Measurements from ENCODE around the gene SORBS2. TPM values are rescaled to one million over a fixed set of nuclear protein-coding genes. Genes with fewer than 3 reads are reported as not detected.

Gene SORBS2
- total and polyA plus RNA-seq, 2 of the 4 experiments (the other 2 are of a cell fraction): 0.18 TPM; not detected in 1

DNA sequence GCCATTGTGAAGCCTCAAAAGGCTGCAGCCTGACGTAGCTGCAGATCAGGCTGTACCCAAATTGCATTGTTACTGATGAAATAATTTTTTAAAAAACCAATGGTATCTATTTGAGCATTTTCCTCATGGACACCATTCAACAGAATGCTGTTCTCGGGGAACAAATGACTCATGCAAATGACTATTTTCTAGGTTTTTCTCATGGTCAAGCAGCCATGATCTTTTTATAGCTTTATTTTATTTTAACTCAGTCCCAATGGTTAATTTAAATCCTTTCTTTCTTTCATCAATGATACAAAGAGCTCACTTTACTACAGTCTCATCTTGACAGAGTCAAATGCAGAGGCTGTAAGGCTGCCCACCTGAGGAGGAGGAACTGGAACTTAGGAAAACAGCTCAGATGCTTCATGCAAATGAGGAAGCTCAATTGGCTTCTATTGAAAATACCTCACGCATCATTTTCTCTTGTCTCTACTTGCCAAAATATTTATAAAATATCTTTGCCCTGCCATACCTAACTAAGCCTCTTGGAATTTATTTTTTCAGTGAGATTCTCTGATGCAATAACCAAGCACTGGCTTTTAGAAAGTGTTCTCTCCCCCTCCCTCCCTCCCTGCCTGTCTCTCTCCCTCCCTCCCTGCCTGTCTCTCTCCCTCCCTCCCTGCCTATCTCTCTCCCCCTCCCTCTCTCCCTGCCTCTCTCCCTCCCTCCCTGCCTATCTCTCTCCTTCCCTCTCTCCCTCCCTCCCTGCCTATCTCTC is 81.0 kb downstream of the SORBS2 start:
- Histone ChIP-seq H4K91ac (ENCODE audit: insufficient read depth, low read depth, low read length) (no peak overlapping the region), H3K14ac (replicated peaks; ENCODE audit: low read depth, low read length) (no peak overlapping the region), H3K4ac (ENCODE audit: low read depth, low read length) (no peak overlapping the region), H3K27ac (ENCODE audit: insufficient read depth, low read length) (no peak overlapping the region), H2BK20ac (ENCODE audit: low read depth, low read length) (no peak overlapping the region), H4K8ac (ENCODE audit: low read depth in 2 of 2, low read length in 2 of 2) (no peak overlapping the region), H2AK5ac (ENCODE audit: low read depth, low read length) (no peak overlapping the region), H3K79me1 (ENCODE audit: low read depth in 1 of 2, low read length in 2 of 2) (no peaks in the 10 kb centered on the region), H3K9ac (ENCODE audit: low read depth, low read length) (no peak overlapping the region), H2AK9ac (replicated peaks; ENCODE audit: low read depth, low read length, poor library complexity) (no peak overlapping the region), H3K4me2 (ENCODE audit: low read depth, low read length) (no peak overlapping the region), H3K36me3 (ENCODE audit: control insufficient read depth, insufficient read depth, low read length) (no peaks in the 10 kb centered on the region), H3K9me1 (ENCODE audit: insufficient read depth, low read length) (no peaks in the 10 kb centered on the region), H4K5ac (ENCODE audit: low read depth, low read length) (no peak overlapping the region; the same call in 1 of the 2 replicates), H3K18ac (ENCODE audit: low read depth, low read length) (no peak overlapping the region; the same call in 1 of the 2 replicates), H3K56ac (ENCODE audit: extremely low read depth, insufficient read depth, low read length) (no peak overlapping the region), H3K23ac (ENCODE audit: low read depth, low read length) (no peak overlapping the region), H3K4me1 (ENCODE audit: control insufficient read depth, insufficient read depth, low read length) (peaks cover 4% of the 10 kb centered on the region; the same call in 1 of the 2 replicates), H2BK120ac (ENCODE audit: low read depth, low read length) (no peak overlapping the region), H3K9me3 (ENCODE audit: control insufficient read depth, insufficient read depth, low read length) (peaks cover 2% of the 10 kb centered on the region; the same call in 1 of the 2 replicates), H4K20me1 (ENCODE audit: insufficient read depth, low read length) (no peaks in the 10 kb centered on the region), H3K27me3 (ENCODE audit: control insufficient read depth, insufficient read depth, low read length) (peaks cover 35% of the 10 kb centered on the region), H3K4me3 (ENCODE audit: insufficient read depth, low read depth, low read length) (no peak overlapping the region), H2AFZ (replicated peaks; ENCODE audit: low read length, poor library complexity) (no peak overlapping the region), H2BK15ac (ENCODE audit: low read depth, low read length) (no peak overlapping the region), H2BK5ac (ENCODE audit: low read depth, low read length, poor library complexity, severe bottlenecking) (no peak overlapping the region)
- intact Hi-C loops (cut with micrococcal nuclease): no loop called here
- POLR2A ChIA-PET (ENCODE audit: unreplicated experiment): no interaction called here
- in situ Hi-C loops (cut with MboI; ENCODE audit: low sequenced_read_pairs): no loop called here
- CTCF ChIA-PET: interaction anchor here (0.6 kb wide), 1 partner anchor 9 kb away, joined by 3 read pairs; no protein-coding TSS in a partner anchor
- BruUV-seq (replicated peaks): no TSS peak
- DNase-seq: no peak
- WGBS, 2 experiments (ENCODE audit: extremely low coverage in 2 of 2, insufficient read length in 1 of 2): no CpG with 5 or more reads among the region's 3 CpGs
- ATAC-seq (ENCODE audit: low read depth): peak; percentile 91
- dilution Hi-C loops (cut with HindIII; ENCODE audit: low sequenced_read_pairs, unreplicated experiment): no loop called here
- TF ChIP-seq SMC3 (IDR thresholded peaks at IDR 0.05; ENCODE audit: low read depth, low read length) (no peak), MAZ (IDR thresholded peaks at IDR 0.05; ENCODE audit: borderline replicate concordance, low read depth, low read length) (no peak), MXI1 (IDR thresholded peaks at IDR 0.05; ENCODE audit: borderline replicate concordance, low read depth, low read length) (no peak), CHD1 (IDR thresholded peaks at IDR 0.05; ENCODE audit: low read depth, low read length) (no peak), NFE2L2 (IDR thresholded peaks at IDR 0.05; ENCODE audit: low read depth, low read length) (no peak), ELK1 (IDR thresholded peaks at IDR 0.05; ENCODE audit: borderline replicate concordance, low read depth, low read length) (no peak), RAD21 (IDR thresholded peaks at IDR 0.05; ENCODE audit: low read length) (no peak), RFX5 (IDR thresholded peaks at IDR 0.05; ENCODE audit: low read depth, low read length) (no peak), MAFK (IDR thresholded peaks at IDR 0.05; ENCODE audit: low read depth, low read length) (no peak), FOS (IDR thresholded peaks at IDR 0.05; ENCODE audit: low read depth, low read length) (no peak), RCOR1 (IDR thresholded peaks at IDR 0.05; ENCODE audit: insufficient replicate concordance, low read length) (no peak), CEBPB (IDR thresholded peaks at IDR 0.05; ENCODE audit: low read depth, low read length) (no peak), BHLHE40 (IDR thresholded peaks at IDR 0.05; ENCODE audit: low read depth, low read length) (no peak)
- TF ChIP-seq, protein P1, sequence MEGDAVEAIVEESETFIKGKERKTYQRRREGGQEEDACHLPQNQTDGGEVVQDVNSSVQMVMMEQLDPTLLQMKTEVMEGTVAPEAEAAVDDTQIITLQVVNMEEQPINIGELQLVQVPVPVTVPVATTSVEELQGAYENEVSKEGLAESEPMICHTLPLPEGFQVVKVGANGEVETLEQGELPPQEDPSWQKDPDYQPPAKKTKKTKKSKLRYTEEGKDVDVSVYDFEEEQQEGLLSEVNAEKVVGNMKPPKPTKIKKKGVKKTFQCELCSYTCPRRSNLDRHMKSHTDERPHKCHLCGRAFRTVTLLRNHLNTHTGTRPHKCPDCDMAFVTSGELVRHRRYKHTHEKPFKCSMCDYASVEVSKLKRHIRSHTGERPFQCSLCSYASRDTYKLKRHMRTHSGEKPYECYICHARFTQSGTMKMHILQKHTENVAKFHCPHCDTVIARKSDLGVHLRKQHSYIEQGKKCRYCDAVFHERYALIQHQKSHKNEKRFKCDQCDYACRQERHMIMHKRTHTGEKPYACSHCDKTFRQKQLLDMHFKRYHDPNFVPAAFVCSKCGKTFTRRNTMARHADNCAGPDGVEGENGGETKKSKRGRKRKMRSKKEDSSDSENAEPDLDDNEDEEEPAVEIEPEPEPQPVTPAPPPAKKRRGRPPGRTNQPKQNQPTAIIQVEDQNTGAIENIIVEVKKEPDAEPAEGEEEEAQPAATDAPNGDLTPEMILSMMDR (conservative IDR thresholded peaks at IDR 0.05; ENCODE audit: low read depth, low read length): no peak
- TF ChIP-seq, protein P2, sequence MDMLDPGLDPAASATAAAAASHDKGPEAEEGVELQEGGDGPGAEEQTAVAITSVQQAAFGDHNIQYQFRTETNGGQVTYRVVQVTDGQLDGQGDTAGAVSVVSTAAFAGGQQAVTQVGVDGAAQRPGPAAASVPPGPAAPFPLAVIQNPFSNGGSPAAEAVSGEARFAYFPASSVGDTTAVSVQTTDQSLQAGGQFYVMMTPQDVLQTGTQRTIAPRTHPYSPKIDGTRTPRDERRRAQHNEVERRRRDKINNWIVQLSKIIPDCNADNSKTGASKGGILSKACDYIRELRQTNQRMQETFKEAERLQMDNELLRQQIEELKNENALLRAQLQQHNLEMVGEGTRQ (IDR thresholded peaks at IDR 0.05; ENCODE audit: low read depth, low read length): no peak

All from IMR-90 (cell line).